ENCODE results near the gene CALD1.

DNA sequence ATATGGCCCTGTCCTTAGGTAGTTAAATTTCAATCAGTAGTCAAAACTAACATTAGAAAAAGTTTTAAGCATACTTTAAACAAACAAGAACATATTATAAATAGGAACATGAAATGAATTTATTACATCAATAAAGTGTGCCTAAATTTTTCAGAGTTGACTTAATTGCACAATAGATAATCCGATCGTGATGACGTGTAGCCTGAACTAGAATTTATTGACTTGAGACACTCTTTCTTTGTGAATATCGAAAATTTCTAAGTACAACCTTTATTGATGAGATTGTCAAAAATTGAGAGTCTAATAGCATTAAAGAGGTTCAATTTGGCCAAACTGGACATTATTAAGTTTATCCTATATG, 56.0 kb downstream of the CALD1 start:
- no peak for TF ChIP-seq POLR2AphosphoS5 (IDR thresholded peaks at IDR 0.05)
- TF ChIP-seq, protein P1, sequence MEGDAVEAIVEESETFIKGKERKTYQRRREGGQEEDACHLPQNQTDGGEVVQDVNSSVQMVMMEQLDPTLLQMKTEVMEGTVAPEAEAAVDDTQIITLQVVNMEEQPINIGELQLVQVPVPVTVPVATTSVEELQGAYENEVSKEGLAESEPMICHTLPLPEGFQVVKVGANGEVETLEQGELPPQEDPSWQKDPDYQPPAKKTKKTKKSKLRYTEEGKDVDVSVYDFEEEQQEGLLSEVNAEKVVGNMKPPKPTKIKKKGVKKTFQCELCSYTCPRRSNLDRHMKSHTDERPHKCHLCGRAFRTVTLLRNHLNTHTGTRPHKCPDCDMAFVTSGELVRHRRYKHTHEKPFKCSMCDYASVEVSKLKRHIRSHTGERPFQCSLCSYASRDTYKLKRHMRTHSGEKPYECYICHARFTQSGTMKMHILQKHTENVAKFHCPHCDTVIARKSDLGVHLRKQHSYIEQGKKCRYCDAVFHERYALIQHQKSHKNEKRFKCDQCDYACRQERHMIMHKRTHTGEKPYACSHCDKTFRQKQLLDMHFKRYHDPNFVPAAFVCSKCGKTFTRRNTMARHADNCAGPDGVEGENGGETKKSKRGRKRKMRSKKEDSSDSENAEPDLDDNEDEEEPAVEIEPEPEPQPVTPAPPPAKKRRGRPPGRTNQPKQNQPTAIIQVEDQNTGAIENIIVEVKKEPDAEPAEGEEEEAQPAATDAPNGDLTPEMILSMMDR (IDR thresholded peaks at IDR 0.05; ENCODE audit: poor library complexity, severe bottlenecking), result no peak
- TF ChIP-seq EP300 (conservative IDR thresholded peaks at IDR 0.05; ENCODE audit: poor library complexity, severe bottlenecking), result no peak
